ENCODE measurements around the gene GDPD3. TPM values are rescaled to one million over a fixed set of nuclear protein-coding genes. Genes with fewer than 3 reads are reported as not detected.

The GDPD3 gene
- total and polyA plus RNA-seq, 9 donors, result 2.6 to 7.5 (median 4.6) TPM

GRCh38 chr16:30060346-30060745 is 53.0 kb downstream of the GDPD3 start:
- intact Hi-C loops (cut with DNase I), result loop anchor here in 1 of 4 donors (10.0 kb wide), 1 partner anchor 344 kb away; the partner anchor contains the start of gene ZNF771

GRCh38 chr16:30054959-30055553 is 58.3 kb downstream of the GDPD3 start:
- DNase-seq, result no peak
- Histone ChIP-seq H3K9me3 (no peaks in the 10 kb centered on the region), H3K27ac (no peak overlapping the region), H3K4me1 (ENCODE audit: insufficient read depth) (peaks cover 3% of the 10 kb centered on the region), H3K36me3 (no peaks in the 10 kb centered on the region), H3K27me3 (no peaks in the 10 kb centered on the region), H3K4me3 (no peak overlapping the region)
- intact Hi-C loops (cut with DNase I), result loop anchor here in 1 of 4 donors (10.0 kb wide), 1 partner anchor 480 kb away; the partner anchor contains the start of gene ZNF747
- WGBS, 3 donors, result 49 to 55% (median 54%) methylated on average over 10 of the region's 10 CpGs
- TF ChIP-seq POLR2A (IDR thresholded peaks at IDR 0.05) (no peak), CTCF (IDR thresholded peaks at IDR 0.05) (no peak), EP300 (IDR thresholded peaks at IDR 0.05) (no peak)

More at GRCh38 chr16:30060346-30060745, 53.0 kb downstream of the GDPD3 start:
- peaks cover 6% of the 10 kb centered on the region for H3K4me1 ChIP-seq (ENCODE audit: insufficient read depth)
- no peaks in the 10 kb centered on the region for H3K9me3 ChIP-seq
- no peaks in the 10 kb centered on the region for H3K27me3 ChIP-seq
- H3K27ac ChIP-seq, result no peak overlapping the region
- no peak for DNase-seq
- 76 to 83% (median 82%) methylated on average over 4 of the region's 4 CpGs for WGBS, 3 donors
- TF ChIP-seq EP300 (IDR thresholded peaks at IDR 0.05), result no peak
- no peak for TF ChIP-seq POLR2A (IDR thresholded peaks at IDR 0.05)
- TF ChIP-seq CTCF (IDR thresholded peaks at IDR 0.05), result no peak
- no peaks in the 10 kb centered on the region for H3K36me3 ChIP-seq
- H3K4me3 ChIP-seq, result no peak overlapping the region

Other genes with a start within 250 kb of the GDPD3 start
- 10 to 100 TPM in 1 of 7 donors, 1 to 10 TPM in 5, under 1 TPM in 1; 0.73 to 13.3 (median 3.1) TPM for gene SEZ6L2, start 214.0 kb downstream of the GDPD3 start, total RNA-seq
- 1 to 10 TPM; 2.9 to 5.1 TPM for gene SEZ6L2, start 214.0 kb downstream of the GDPD3 start, polyA plus RNA-seq
- 1 to 10 TPM in 5 of 7 donors, under 1 TPM in 1, not detected in 1; 0.53 to 7.8 (median 1.6) TPM for gene ASPHD1, start 213.0 kb downstream of the GDPD3 start, total RNA-seq
- 1 to 10 TPM in 1 of 2 donors, under 1 TPM in 1; 0.38 to 1.1 TPM for gene ASPHD1, start 213.0 kb downstream of the GDPD3 start, polyA plus RNA-seq
- gene KCTD13, start 187.3 kb downstream of the GDPD3 start, total RNA-seq, result 10 to 100 TPM; 18.4 to 36.8 (median 25.5) TPM
- gene KCTD13, start 187.3 kb downstream of the GDPD3 start, polyA plus RNA-seq, result 10 to 100 TPM in 1 of 2 donors, 1 to 10 TPM in 1; 7.0 to 16.3 TPM
- 100 to 1,000 TPM in 3 of 7 donors, 10 to 100 TPM in 4; 81.3 to 143 (median 87.4) TPM for gene TMEM219, start 151.5 kb downstream of the GDPD3 start, total RNA-seq
- gene TMEM219, start 151.5 kb downstream of the GDPD3 start, polyA plus RNA-seq, result 100 to 1,000 TPM in 1 of 2 donors, 10 to 100 TPM in 1; 84.1 to 124 TPM
- 10 to 100 TPM; 24.8 to 54.0 (median 43.9) TPM for gene TAOK2, start 139.7 kb downstream of the GDPD3 start, total RNA-seq
- gene TAOK2, start 139.7 kb downstream of the GDPD3 start, polyA plus RNA-seq, result 10 to 100 TPM; 19.4 to 33.2 TPM
- gene HIRIP3, start 117.9 kb downstream of the GDPD3 start, total RNA-seq, result 10 to 100 TPM; 11.8 to 22.7 (median 17.1) TPM
- 10 to 100 TPM; 15.8 to 19.0 TPM for gene HIRIP3, start 117.9 kb downstream of the GDPD3 start, polyA plus RNA-seq
- 10 to 100 TPM; 23.8 to 71.1 (median 55.5) TPM for gene INO80E, start 117.3 kb downstream of the GDPD3 start, total RNA-seq
- 10 to 100 TPM; 38.8 to 81.6 TPM for gene INO80E, start 117.3 kb downstream of the GDPD3 start, polyA plus RNA-seq
- gene DOC2A, start 102.5 kb downstream of the GDPD3 start, total RNA-seq, result 1 to 10 TPM; 1.4 to 7.2 (median 4.7) TPM
- 1 to 10 TPM; 1.5 to 3.2 TPM for gene DOC2A, start 102.5 kb downstream of the GDPD3 start, polyA plus RNA-seq
- not detected for gene C16orf92, start 90.3 kb downstream of the GDPD3 start, total RNA-seq
- gene C16orf92, start 90.3 kb downstream of the GDPD3 start, polyA plus RNA-seq, result not detected
- gene TLCD3B, start 82.3 kb downstream of the GDPD3 start, total RNA-seq, result under 1 TPM in 1 of 7 donors, not detected in 6; 0.15 TPM
- not detected for gene TLCD3B, start 82.3 kb downstream of the GDPD3 start, polyA plus RNA-seq
- 1,000 to 10,000 TPM in 1 of 7 donors, 100 to 1,000 TPM in 6; 395 to 1,259 (median 847) TPM for gene ALDOA, start 47.8 kb downstream of the GDPD3 start, total RNA-seq
- gene ALDOA, start 47.8 kb downstream of the GDPD3 start, polyA plus RNA-seq, result 100 to 1,000 TPM; 252 to 522 TPM
- 10 to 100 TPM; 21.9 to 55.8 (median 49.1) TPM for gene PPP4C, start 37.5 kb downstream of the GDPD3 start, total RNA-seq
- 10 to 100 TPM; 13.7 to 58.8 TPM for gene PPP4C, start 37.5 kb downstream of the GDPD3 start, polyA plus RNA-seq
- 1 to 10 TPM in 3 of 7 donors, under 1 TPM in 4; 0.23 to 1.5 (median 0.75) TPM for gene TBX6, start 21.6 kb downstream of the GDPD3 start, total RNA-seq
- 1 to 10 TPM in 1 of 2 donors, under 1 TPM in 1; 0.08 to 1.1 TPM for gene TBX6, start 21.6 kb downstream of the GDPD3 start, polyA plus RNA-seq
- gene YPEL3, start 17.3 kb downstream of the GDPD3 start, total RNA-seq, result 10 to 100 TPM; 12.7 to 94.9 (median 63.1) TPM
- gene YPEL3, start 17.3 kb downstream of the GDPD3 start, polyA plus RNA-seq, result 100 to 1,000 TPM in 1 of 2 donors, 10 to 100 TPM in 1; 30.2 to 134 TPM
- gene MAPK3, start 9.7 kb upstream of the GDPD3 start, total RNA-seq, result 100 to 1,000 TPM in 5 of 7 donors, 10 to 100 TPM in 2; 41.7 to 136 (median 115) TPM
- gene MAPK3, start 9.7 kb upstream of the GDPD3 start, polyA plus RNA-seq, result 100 to 1,000 TPM; 116 to 171 TPM
- gene CORO1A, start 70.1 kb upstream of the GDPD3 start, total RNA-seq, result 10 to 100 TPM in 4 of 7 donors, 1 to 10 TPM in 3; 6.7 to 33.3 (median 14.1) TPM
- 10 to 100 TPM in 1 of 2 donors, 1 to 10 TPM in 1; 1.6 to 12.2 TPM for gene CORO1A, start 70.1 kb upstream of the GDPD3 start, polyA plus RNA-seq
- gene BOLA2B, start 80.1 kb upstream of the GDPD3 start, total RNA-seq, result 100 to 1,000 TPM in 1 of 7 donors, 10 to 100 TPM in 6; 21.3 to 106 (median 40.1) TPM
- 10 to 100 TPM; 10.0 to 43.9 TPM for gene BOLA2B, start 80.1 kb upstream of the GDPD3 start, polyA plus RNA-seq
- gene SLX1A, start 80.3 kb upstream of the GDPD3 start, total RNA-seq, result 10 to 100 TPM in 6 of 7 donors, 1 to 10 TPM in 1; 9.3 to 60.9 (median 33.9) TPM
- 10 to 100 TPM in 1 of 2 donors, 1 to 10 TPM in 1; 3.5 to 12.5 TPM for gene SLX1A, start 80.3 kb upstream of the GDPD3 start, polyA plus RNA-seq
- 10 to 100 TPM in 4 of 7 donors, 1 to 10 TPM in 3; 4.1 to 12.5 (median 10.5) TPM for gene SULT1A3, start 85.7 kb upstream of the GDPD3 start, total RNA-seq
- 10 to 100 TPM in 1 of 2 donors, 1 to 10 TPM in 1; 9.9 to 10.0 TPM for gene SULT1A3, start 85.7 kb upstream of the GDPD3 start, polyA plus RNA-seq
- 10 to 100 TPM in 3 of 7 donors, 1 to 10 TPM in 4; 1.3 to 23.7 (median 7.4) TPM for gene NPIPB13, start 134.9 kb upstream of the GDPD3 start, total RNA-seq
- gene NPIPB13, start 134.9 kb upstream of the GDPD3 start, polyA plus RNA-seq, result 1 to 10 TPM; 3.2 to 4.5 TPM
- gene CD2BP2, start 241.8 kb upstream of the GDPD3 start, total RNA-seq, result 10 to 100 TPM; 29.2 to 68.3 (median 64.7) TPM
- 10 to 100 TPM; 44.1 to 81.7 TPM for gene CD2BP2, start 241.8 kb upstream of the GDPD3 start, polyA plus RNA-seq

Measured in ovary (tissue), 9 donors.